H9 (cell line): ENCODE data around the gene GARRE1. TPM values are rescaled to one million over a fixed set of nuclear protein-coding genes. Genes with fewer than 3 reads are reported as not detected.

Experiments used
- DNase-seq: peaks from one replicate; pipeline ENCODE4 v3.0.0-alpha.2; 2017
- H2AFZ ChIP-seq: one replicate; pipeline ENCODE4 v1.6.1; 2013; ENCODE audit warnings: mild to moderate bottlenecking, low read length, control low read depth, moderate library complexity
- H2AK5ac ChIP-seq: 2 replicates; pipeline ENCODE4 v1.6.1; 2013; ENCODE audit warnings: low read length, control low read depth, mixed read lengths; ENCODE audit not compliant: insufficient read length
- H2BK120ac ChIP-seq: one replicate; pipeline ENCODE4 v1.6.1; 2013; ENCODE audit warnings: low read depth, mild to moderate bottlenecking, low read length, control low read depth, inconsistent platforms; ENCODE audit not compliant: poor library complexity, severe bottlenecking
- H2BK12ac ChIP-seq: 2 replicates; pipeline ENCODE4 v1.6.1; 2013; ENCODE audit warnings: low read length, control low read depth, mixed read lengths, low read depth; ENCODE audit not compliant: insufficient read length
- H2BK15ac ChIP-seq: 2 replicates; pipeline ENCODE4 v1.6.1; 2013; ENCODE audit warnings: low read depth, low read length, control low read depth
- H2BK20ac ChIP-seq: one replicate; pipeline ENCODE4 v1.6.1; 2013; ENCODE audit warnings: low read depth, mild to moderate bottlenecking, low read length, control low read depth, inconsistent platforms; ENCODE audit not compliant: poor library complexity, severe bottlenecking
- H2BK5ac ChIP-seq: 2 replicates; pipeline ENCODE4 v1.6.1; 2013; ENCODE audit warnings: low read length, control low read depth, mixed read lengths; ENCODE audit not compliant: insufficient read length
- H3K14ac ChIP-seq: 2 replicates; pipeline ENCODE4 v1.6.1; 2013; ENCODE audit warnings: low read length, control low read depth; ENCODE audit not compliant: insufficient read depth
- H3K18ac ChIP-seq: 2 replicates; pipeline ENCODE4 v1.6.1; 2013; ENCODE audit warnings: low read depth, mild to moderate bottlenecking, mixed read lengths, low read length, control low read depth; ENCODE audit not compliant: insufficient read length
- H3K23ac ChIP-seq: 2 replicates; pipeline ENCODE4 v1.6.1; 2013; ENCODE audit warnings: low read length, control low read depth, mixed read lengths, low read depth; ENCODE audit not compliant: insufficient read length
- H3K23me2 ChIP-seq: 2 replicates; pipeline ENCODE4 v1.6.1; 2013; ENCODE audit warnings: low read depth, mild to moderate bottlenecking, mixed read lengths, low read length, control low read depth; ENCODE audit not compliant: insufficient read length, poor library complexity, severe bottlenecking
- H3K27ac ChIP-seq: 2 replicates; pipeline ENCODE4 v1.5.1; 2013; ENCODE audit warnings: low read length, control low read depth, mixed read lengths, low read depth; ENCODE audit not compliant: insufficient read length
- H3K27me3 ChIP-seq: 2 replicates; pipeline ENCODE4 v1.6.1; 2013; ENCODE audit warnings: low read length, control low read depth, inconsistent platforms; ENCODE audit not compliant: insufficient read depth
- H3K4ac ChIP-seq: 2 replicates; pipeline ENCODE4 v1.6.1; 2013; ENCODE audit warnings: low read depth, mild to moderate bottlenecking, control low read depth, inconsistent platforms, low read length, moderate library complexity
- H3K4me1 ChIP-seq: 2 replicates; pipeline ENCODE4 v1.6.1; 2013; ENCODE audit warnings: low read length, control low read depth, inconsistent platforms; ENCODE audit not compliant: insufficient read depth
- H3K4me2 ChIP-seq: 2 replicates; pipeline ENCODE4 v1.6.1; 2013; ENCODE audit warnings: low read length, control low read depth, mixed read lengths; ENCODE audit not compliant: insufficient read length, insufficient read depth
- H3K56ac ChIP-seq: 2 replicates; pipeline ENCODE4 v1.6.1; 2013; ENCODE audit warnings: low read depth, mild to moderate bottlenecking, mixed read lengths, low read length, control low read depth; ENCODE audit not compliant: insufficient read length
- H3K79me1 ChIP-seq: 2 replicates; pipeline ENCODE4 v1.6.1; 2013; ENCODE audit warnings: low read depth, mild to moderate bottlenecking, moderate library complexity, low read length, control low read depth, inconsistent platforms; ENCODE audit not compliant: insufficient read depth, poor library complexity, severe bottlenecking
- H3K79me2 ChIP-seq: 2 replicates; pipeline ENCODE4 v1.6.1; 2013; ENCODE audit warnings: low read length, control low read depth, inconsistent platforms; ENCODE audit not compliant: insufficient read depth
- H3K9ac ChIP-seq: 2 replicates; pipeline ENCODE4 v1.6.1; 2013; ENCODE audit warnings: low read length, control low read depth, mixed read lengths; ENCODE audit not compliant: insufficient read length; ENCODE audit errors: extremely low read depth
- H3K9me3 ChIP-seq: one replicate; pipeline ENCODE4 v1.6.1; 2013; ENCODE audit warnings: low read depth, low read length, inconsistent platforms; ENCODE audit not compliant: control insufficient read depth
- H3T11ph ChIP-seq: one replicate; pipeline ENCODE4 v1.6.1; 2013; ENCODE audit warnings: mild to moderate bottlenecking, low read length, control low read depth, inconsistent platforms
- H4K20me1 ChIP-seq: one replicate; pipeline ENCODE4 v1.6.1; 2013; ENCODE audit not compliant: control insufficient read depth, insufficient read length, insufficient read depth
- H4K5ac ChIP-seq: 2 replicates; pipeline ENCODE4 v1.6.1; 2013; ENCODE audit warnings: low read depth, mild to moderate bottlenecking, mixed read lengths, low read length, control low read depth; ENCODE audit not compliant: insufficient read length
- H4K8ac ChIP-seq: replicated peaks from 2 replicates; pipeline ENCODE4 v1.6.1; 2013; ENCODE audit warnings: low read length, control low read depth, mixed read lengths, low read depth; ENCODE audit not compliant: insufficient read length
- H4K91ac ChIP-seq: 2 replicates; pipeline ENCODE4 v1.6.1; 2013; ENCODE audit warnings: low read depth, mild to moderate bottlenecking, moderate library complexity, mixed read lengths, low read length, control low read depth; ENCODE audit not compliant: insufficient read length
- H3K27ac Mint-ChIP-seq, 3 experiments: 2 replicates in 2 of 3; 3 replicates in 1 of 3; pipeline ENCODE4 v1.8.0; 2020 to 2021; ENCODE audit warnings: mixed read lengths in 3 of 3, mild to moderate bottlenecking in 1 of 3, moderate library complexity in 1 of 3
- H3K27me3 Mint-ChIP-seq: 2 replicates; pipeline ENCODE4 v1.8.0; 2021; ENCODE audit warnings: low read depth, mild to moderate bottlenecking, moderate library complexity, mixed read lengths
- H3K36me3 Mint-ChIP-seq, 3 experiments: 2 replicates in 2 of 3; 3 replicates in 1 of 3; pipeline ENCODE4 v1.8.0; 2020 to 2021; ENCODE audit warnings: low read depth in 3 of 3, mixed read lengths in 3 of 3; ENCODE audit not compliant: insufficient read depth in 1 of 3
- H3K4me1 Mint-ChIP-seq, 2 experiments: 2 replicates each; pipeline ENCODE4 v1.8.0; 2020; ENCODE audit warnings: mixed read lengths in 2 of 2
- H3K4me3 Mint-ChIP-seq, 2 experiments: 2 replicates in 1 of 2; 3 replicates in 1 of 2; pipeline ENCODE4 v1.8.0; 2020 to 2021; ENCODE audit warnings: mild to moderate bottlenecking in 2 of 2, mixed read lengths in 2 of 2, moderate library complexity in 1 of 2
- H3K9me3 Mint-ChIP-seq, 2 experiments: 2 replicates in 1 of 2; 3 replicates in 1 of 2; pipeline ENCODE4 v1.8.0; 2020; ENCODE audit warnings: mild to moderate bottlenecking in 2 of 2, mixed read lengths in 2 of 2, moderate library complexity in 1 of 2
- CTCF ChIP-seq: fragments of 200-600 bp; sonication (generic); conservative IDR thresholded peaks from 3 replicates; pipeline ENCODE4 v1.8.0; 2021; ENCODE audit warnings: antibody characterized with exemption, mild to moderate bottlenecking
- WGBS: extraction: QIAGEN DNeasy Blood & Tissue Kit; methylation state at CpG from one replicate; pipeline ENCODE4 v1.1.7; 2013; ENCODE audit warnings: missing lambda C conversion rate, low lambda C conversion rate, mixed read lengths; ENCODE audit not compliant: insufficient read length; ENCODE audit errors: extremely low coverage; 5-methylcytosine and 5-hydroxymethylcytosine counted together
- total RNA-seq: library from RNA; stranded (reverse); gene quantifications from 2 replicates; pipeline ENCODE4 v1.2.1, GENCODE V29; 2021

The GARRE1 gene
- total RNA-seq, 1 experiment from 2014 or later: 24.1 TPM

GRCh38 chr19:34291235-34291634 lies 36.9 kb downstream of the GARRE1 start:
- no peaks in the 10 kb centered on the region for H3K79me1 ChIP-seq
- H3K4me1 ChIP-seq: no peaks in the 10 kb centered on the region
- no peak overlapping the region for H2AFZ ChIP-seq
- no peak overlapping the region for H3K4me2 ChIP-seq
- H2AK5ac ChIP-seq: no peak overlapping the region
- Mint-ChIP-seq H3K27ac (no peak overlapping the region), H3K4me3 (no peak overlapping the region), H3K4me1 (no peaks in the 10 kb centered on the region), H3K9me3 (no peaks in the 10 kb centered on the region), H3K27me3 (no peaks in the 10 kb centered on the region), H3K36me3 (no peaks in the 10 kb centered on the region; a peak in 1 of 7 replicates)
- H3K79me2 ChIP-seq: no peaks in the 10 kb centered on the region
- H3K9ac ChIP-seq: no peak overlapping the region
- H3K23ac ChIP-seq: no peak overlapping the region
- H4K5ac ChIP-seq: no peak overlapping the region
- H2BK12ac ChIP-seq: no peak overlapping the region
- no peak overlapping the region for H3K14ac ChIP-seq
- no peak overlapping the region for H2BK5ac ChIP-seq
- no peak for DNase-seq
- no CpG with 5 or more reads among the region's 2 CpGs for WGBS
- no peaks in the 10 kb centered on the region for H3K23me2 ChIP-seq
- H4K20me1 ChIP-seq: no peaks in the 10 kb centered on the region
- no peak overlapping the region for H2BK15ac ChIP-seq
- H4K8ac ChIP-seq: no peak overlapping the region
- no peak overlapping the region for H3T11ph ChIP-seq
- H2BK20ac ChIP-seq: no peak overlapping the region
- no peak overlapping the region for H3K4ac ChIP-seq
- H3K27me3 ChIP-seq: no peaks in the 10 kb centered on the region
- H2BK120ac ChIP-seq: no peak overlapping the region
- H3K56ac ChIP-seq: no peak overlapping the region
- H3K9me3 ChIP-seq: no peaks in the 10 kb centered on the region
- no peak overlapping the region for H3K18ac ChIP-seq
- H3K27ac ChIP-seq: no peak overlapping the region
- TF ChIP-seq CTCF: no peak
- no peak overlapping the region for H4K91ac ChIP-seq
